ENCODE measurements around the gene NOD1. TPM values are rescaled to one million over a fixed set of nuclear protein-coding genes. Genes with fewer than 3 reads are reported as not detected.
"Not testable (repeated sequence)": the region's sequence is repeated elsewhere in the genome, so short reads cannot be mapped to it uniquely, and the experiment has no call there.

NOD1 gene
- total and polyA plus RNA-seq, 8 donors: 2.3 to 18.3 (median 5.5) TPM

GRCh38 chr7:30423788-30424505 lies 54.6 kb downstream of the NOD1 start:
- no peak overlapping the region for H3K27ac ChIP-seq
- TF ChIP-seq POLR2A (IDR thresholded peaks at IDR 0.05) (no peak), POLR2AphosphoS5 (IDR thresholded peaks at IDR 0.05) (no peak), EP300 (IDR thresholded peaks at IDR 0.05) (no peak), CTCF (IDR thresholded peaks at IDR 0.05) (no peak)
- intact Hi-C loops (cut with DNase I; ENCODE audit: low total_unique reads): no loop called here
- DNase-seq: no peak
- H3K9me3 ChIP-seq: no peaks in the 10 kb centered on the region
- peaks cover 0 to 8% (median 2%) of the 10 kb centered on the region in 4 donors for H3K4me1 ChIP-seq
- H3K36me3 ChIP-seq: peaks cover 8 to 51% (median 47%) of the 10 kb centered on the region in 4 donors
- no peaks in the 10 kb centered on the region for H3K27me3 ChIP-seq
- no peak overlapping the region for H3K4me3 ChIP-seq
- 85 to 95% (median 92%) methylated on average over 11 to 14 of the region's 14 CpGs for WGBS, 5 donors

- no peak overlapping the region for H3K27ac ChIP-seq
- WGBS, 5 donors: 76 to 90% (median 88%) methylated on average over 6 of the region's 6 CpGs
These were observed 55.7 kb downstream of the NOD1 start for GRCh38 chr7:30422922-30423321.

GRCh38 chr7:30421647-30422196 lies 56.9 kb downstream of the NOD1 start:
- Histone ChIP-seq H3K4me1 (no peaks in the 10 kb centered on the region), H3K27me3 (no peaks in the 10 kb centered on the region), H3K9me3 (no peaks in the 10 kb centered on the region), H3K4me3 (no peak overlapping the region), H3K27ac (no peak overlapping the region), H3K36me3 (peaks cover 8 to 32% (median 27%) of the 10 kb centered on the region in 4 donors)
- no peak for DNase-seq
- intact Hi-C loops (cut with DNase I; ENCODE audit: low total_unique reads): no loop called here
- 77 to 92% (median 84%) methylated on average over 3 of the region's 3 CpGs for WGBS, 5 donors
- no peak for TF ChIP-seq CTCF (IDR thresholded peaks at IDR 0.05)
- no peak for TF ChIP-seq EP300 (IDR thresholded peaks at IDR 0.05)
- TF ChIP-seq POLR2A (IDR thresholded peaks at IDR 0.05): no peak
- TF ChIP-seq POLR2AphosphoS5 (IDR thresholded peaks at IDR 0.05): no peak

More at GRCh38 chr7:30422922-30423321, 55.7 kb downstream of the NOD1 start:
- peaks cover 0 to 2% (median 0%) of the 10 kb centered on the region in 4 donors for H3K4me1 ChIP-seq
- DNase-seq: no peak
- H3K27me3 ChIP-seq: no peaks in the 10 kb centered on the region
- H3K36me3 ChIP-seq: peaks cover 8 to 43% (median 39%) of the 10 kb centered on the region in 4 donors
- intact Hi-C loops (cut with DNase I; ENCODE audit: low total_unique reads): no loop called here
- H3K9me3 ChIP-seq: no peaks in the 10 kb centered on the region
- no peak overlapping the region for H3K4me3 ChIP-seq
- TF ChIP-seq POLR2A (IDR thresholded peaks at IDR 0.05): no peak
- TF ChIP-seq POLR2AphosphoS5 (IDR thresholded peaks at IDR 0.05): no peak
- TF ChIP-seq EP300 (IDR thresholded peaks at IDR 0.05): no peak
- TF ChIP-seq CTCF (IDR thresholded peaks at IDR 0.05): no peak

GRCh38 chr7:30420662-30421061 lies 57.9 kb downstream of the NOD1 start:
- no peak for DNase-seq
- 70 to 82% (median 80%) methylated on average over 3 of the region's 3 CpGs for WGBS, 5 donors
- TF ChIP-seq CTCF (IDR thresholded peaks at IDR 0.05) (no peak), POLR2A (IDR thresholded peaks at IDR 0.05) (no peak), EP300 (IDR thresholded peaks at IDR 0.05) (no peak), POLR2AphosphoS5 (IDR thresholded peaks at IDR 0.05) (no peak)
- Histone ChIP-seq H3K36me3 (peaks cover 8 to 21% (median 19%) of the 10 kb centered on the region in 4 donors), H3K27me3 (no peaks in the 10 kb centered on the region), H3K9me3 (no peaks in the 10 kb centered on the region), H3K27ac (no peak overlapping the region), H3K4me1 (no peaks in the 10 kb centered on the region), H3K4me3 (no peak overlapping the region)
- intact Hi-C loops (cut with DNase I; ENCODE audit: low total_unique reads): no loop called here

GRCh38 chr7:30420080-30420479 lies 58.5 kb downstream of the NOD1 start:
- H3K36me3 ChIP-seq: peaks cover 5 to 15% (median 13%) of the 10 kb centered on the region in 4 donors
- H3K27ac ChIP-seq; H3K4me1 ChIP-seq; intact Hi-C loops (cut with DNase I; ENCODE audit: low total_unique reads); H3K27me3 ChIP-seq; H3K4me3 ChIP-seq; DNase-seq; H3K9me3 ChIP-seq: not testable (repeated sequence)
- WGBS, 5 donors: 94 to 99% (median 98%) methylated on average over 9 to 22 of the region's 26 CpGs
